HepG2 (cell line): Measurements from ENCODE around the gene RXFP1. TPM values are rescaled to one million over a fixed set of nuclear protein-coding genes. Genes with fewer than 3 reads are reported as not detected.

Experiments
- ATAC-seq: fragments of 200-7000 bp; cut with Tn5 transposase; 3 replicates; pipeline ENCODE4 v1.9.1; 2020; ENCODE audit warnings: mild to moderate bottlenecking, moderate library complexity
- BruUV-seq: library from RNA; stranded (reverse); fragments of 400-500 nt; replicated peaks from 2 replicates; lab custom pipeline; 2021; lab: Mats Ljungman, UMichigan
- CTCF ChIA-PET: fragments of 300-600 bp; formaldehyde crosslinking; extraction: SDS; loops from one replicate; lab custom pipeline; 2021; ENCODE audit warnings: low total read pairs, inconsistent platforms, low intra/inter-chr PET ratio; lab: Yijun Ruan, JAX
- POLR2A ChIA-PET: fragments of 350-600 bp; sonication (Branson Sonifier 250); formaldehyde crosslinking; loops from one replicate; lab custom pipeline; 2020; ENCODE audit warnings: antibody characterized with exemption, inconsistent platforms; lab: Yijun Ruan, JAX
- DNase-seq: peaks from one replicate; pipeline ENCODE4 v3.0.0-alpha.2; 2015; ENCODE audit warnings: low spot score
- FAIRE-seq: peaks from 3 replicates; lab custom pipeline; 2011; peaks lifted over from hg19 to GRCh38; lab: Jason Lieb, UNC
- H2AFZ ChIP-seq: one replicate; pipeline ENCODE4 v1.6.1; 2011; ENCODE audit warnings: low read length, inconsistent platforms
- H3K27ac ChIP-seq: fragments of 300-600 bp; 3 replicates; pipeline ENCODE4 v1.8.0; 2011; ENCODE audit warnings: mixed run types, mild to moderate bottlenecking, mixed read lengths, low read length, inconsistent platforms; ENCODE audit not compliant: insufficient read depth; ENCODE audit errors: extremely low read length
- H3K27me3 ChIP-seq, 2 experiments: fragments of 200-600 bp in 1 of 2; 2 replicates in 1 of 2; 3 replicates in 1 of 2; pipeline versions ENCODE4 v1.6.0 to v1.8.0; 2011; ENCODE audit warnings: low read length in 2 of 2, mild to moderate bottlenecking in 2 of 2, moderate library complexity in 2 of 2, inconsistent platforms in 1 of 2; ENCODE audit not compliant: insufficient read depth in 2 of 2, control insufficient read depth in 1 of 2
- H3K36me3 ChIP-seq, 2 experiments: fragments of 200-600 bp in 1 of 2; replicated peaks in 1 of 2; 2 replicates in 1 of 2; 3 replicates in 1 of 2; pipeline versions ENCODE4 v1.5.1 to v1.8.0; 2011; ENCODE audit warnings: low read length in 2 of 2, inconsistent platforms in 1 of 2; ENCODE audit not compliant: insufficient read depth in 2 of 2, control insufficient read depth in 1 of 2
- H3K4me1 ChIP-seq: 2 replicates; pipeline ENCODE4 v1.5.1; 2012; ENCODE audit warnings: low read length, inconsistent platforms; ENCODE audit not compliant: insufficient read depth
- H3K4me2 ChIP-seq: 2 replicates; pipeline ENCODE4 v1.6.0; 2011; ENCODE audit warnings: low read depth, low read length, inconsistent platforms
- H3K4me3 ChIP-seq, 3 experiments: fragments of 200-600 bp in 1 of 3; sonication (generic), shearing (Covaris generic) in 1 of 3; replicated peaks in 1 of 3; 2 replicates each; pipeline ENCODE4 v1.5.1; 2011 to 2016; ENCODE audit warnings: low read length in 3 of 3, inconsistent platforms in 2 of 3, low read depth in 2 of 3, mild to moderate bottlenecking in 2 of 3, control low read depth in 1 of 3, mixed read lengths in 1 of 3; ENCODE audit not compliant: insufficient read depth in 1 of 3
- H3K79me2 ChIP-seq: one replicate; pipeline ENCODE4 v1.6.1; 2011; ENCODE audit warnings: low read length, inconsistent platforms; ENCODE audit not compliant: insufficient read depth
- H3K9ac ChIP-seq: 2 replicates; pipeline ENCODE4 v1.6.0; 2011; ENCODE audit warnings: mild to moderate bottlenecking, low read depth, low read length, inconsistent platforms; ENCODE audit not compliant: insufficient read depth
- H3K9me3 ChIP-seq: 2 replicates; pipeline ENCODE4 v1.5.1; 2012; ENCODE audit warnings: mild to moderate bottlenecking, low read length
- H4K20me1 ChIP-seq: 2 replicates; pipeline ENCODE4 v1.6.0; 2011; ENCODE audit warnings: inconsistent platforms, mild to moderate bottlenecking, low read length, moderate library complexity; ENCODE audit not compliant: insufficient read depth
- ARHGAP35 ChIP-seq: sonication (generic); formaldehyde crosslinking; IDR thresholded peaks from 2 replicates; pipeline ENCODE4 v1.9.0; 2022; ENCODE audit warnings: mild to moderate bottlenecking, inconsistent platforms, moderate library complexity, missing genetic modification reagents, borderline replicate concordance
- LCORL ChIP-seq, 2 experiments: fragments of 450-650 bp in 1 of 2; sonication (generic) in 1 of 2; formaldehyde crosslinking in 1 of 2; IDR thresholded peaks; 2 replicates each; pipeline versions ENCODE4 v1.5.0 to v1.6.1; 2017 to 2020; ENCODE audit warnings: antibody characterized with exemption in 1 of 2, missing genetic modification reagents in 1 of 2
- MEIS2 ChIP-seq: sonication (generic); formaldehyde crosslinking; IDR thresholded peaks from 2 replicates; pipeline ENCODE4 v1.9.0; 2021; ENCODE audit warnings: mild to moderate bottlenecking, missing genetic modification reagents
- NONO ChIP-seq, 2 experiments: fragments of 450-650 bp in 1 of 2; sonication (generic) in 1 of 2; formaldehyde crosslinking in 1 of 2; IDR thresholded peaks in 1 of 2; conservative IDR thresholded peaks in 1 of 2; 2 replicates each; pipeline versions ENCODE4 v1.6.1 to v1.8.0; 2017 to 2022; ENCODE audit warnings: mild to moderate bottlenecking in 1 of 2, missing genetic modification reagents in 1 of 2, moderate library complexity in 1 of 2
- RAD51 ChIP-seq: fragments of 450-650 bp; IDR thresholded peaks from 2 replicates; pipeline ENCODE4 v1.6.1; 2016; ENCODE audit warnings: borderline replicate concordance
- SIN3A ChIP-seq: IDR thresholded peaks from 2 replicates; pipeline ENCODE4 v1.6.1; 2011; ENCODE audit warnings: low read depth, mild to moderate bottlenecking, control low read depth, low read length, borderline replicate concordance
- ZBTB8A ChIP-seq: sonication (generic); formaldehyde crosslinking; IDR thresholded peaks from 2 replicates; pipeline ENCODE4 v1.4.0; 2020; ENCODE audit warnings: mild to moderate bottlenecking, low read depth, missing genetic modification reagents, borderline replicate concordance
- ZFP36L2 ChIP-seq: sonication (generic); formaldehyde crosslinking; IDR thresholded peaks from 2 replicates; pipeline ENCODE4 v1.4.0; 2020; ENCODE audit warnings: missing genetic modification reagents
- ZMYM4 ChIP-seq: sonication (generic); formaldehyde crosslinking; IDR thresholded peaks from 2 replicates; pipeline ENCODE4 v1.8.1; 2023; ENCODE audit warnings: mild to moderate bottlenecking, missing genetic modification reagents
- ZNF3 ChIP-seq: IDR thresholded peaks from 2 replicates; pipeline ENCODE4 v1.7.0; 2017; ENCODE audit warnings: inconsistent platforms
- ZNF878 ChIP-seq: sonication (generic); formaldehyde crosslinking; IDR thresholded peaks from 2 replicates; pipeline ENCODE4 v1.8.1; 2023; ENCODE audit warnings: mild to moderate bottlenecking, missing genetic modification reagents, moderate library complexity
- WGBS: methylation state at CpG from one replicate; pipeline ENCODE4 v1.1.6; 2017; ENCODE audit warnings: low lambda C conversion rate; 5-methylcytosine and 5-hydroxymethylcytosine counted together
- in situ Hi-C: cut with HindIII; loops from 2 replicates; pipeline ENCODE4 v1.10.0; 2017; ENCODE audit warnings: low pct_unique_long_range_greater_than_20kb; ENCODE audit not compliant: extremely low pct_ligation_motif_present
- intact Hi-C: fragments of 100-400 bp; cut with micrococcal nuclease; formaldehyde crosslinking; loops from one replicate; pipeline ENCODE4 v1.10.0; 2022; ENCODE audit not compliant: unreplicated experiment
- polyA plus RNA-seq, 8 experiments: library from polyadenylated mRNA; depleted of rRNA in 3 of 8; stranded (reverse) in 7 of 8; unstranded in 1 of 8; fragments of >200 nt; fragmentation: Illumina TruSeq in 4 of 8; extraction: Trizol in 4 of 8; gene quantifications; 2 replicates each; pipeline versions ENCODE4 v1.2.1 to v1.2.3, GENCODE V29; 2011 to 2016; ENCODE audit warnings: low read depth in 4 of 8, missing spikeins in 1 of 8, mixed read lengths in 1 of 8; ENCODE audit not compliant: insufficient read depth in 1 of 8
- total RNA-seq, 5 experiments: library from RNA; depleted of rRNA; stranded (reverse); fragments of >200 nt; fragmentation: Illumina TruSeq; extraction: Trizol; gene quantifications; 2 replicates each; pipeline ENCODE4 v1.2.3, GENCODE V29; 2016; ENCODE audit warnings: low read depth in 1 of 5
- TF ChIP-seq, protein P1 (sequence below): sonication (generic); formaldehyde crosslinking; IDR thresholded peaks from 2 replicates; pipeline ENCODE4 v1.5.0; 2020; ENCODE audit warnings: mild to moderate bottlenecking, missing genetic modification reagents
- TF ChIP-seq, protein P2 (sequence below): sonication (generic); formaldehyde crosslinking; IDR thresholded peaks from 2 replicates; pipeline ENCODE4 v1.4.0; 2020; ENCODE audit warnings: mild to moderate bottlenecking, missing genetic modification reagents
- TF ChIP-seq, protein P3 (sequence below): sonication (generic); formaldehyde crosslinking; IDR thresholded peaks from 2 replicates; pipeline ENCODE4 v1.4.0; 2020; ENCODE audit warnings: missing genetic modification reagents
- TF ChIP-seq, protein P4 (sequence below): IDR thresholded peaks from 2 replicates; pipeline ENCODE4 v1.6.1; 2016; ENCODE audit warnings: mild to moderate bottlenecking
- TF ChIP-seq, protein P5 (sequence below): sonication (generic); formaldehyde crosslinking; IDR thresholded peaks from 2 replicates; pipeline ENCODE4 v1.8.1; 2023; ENCODE audit warnings: mild to moderate bottlenecking, inconsistent platforms, moderate library complexity, missing genetic modification reagents, borderline replicate concordance

The RXFP1 gene
- total and polyA plus RNA-seq, 2 of the 13 experiments (the other 11 are each of a cell fraction or from before 2014, with no cell fraction given): not detected

DNA sequence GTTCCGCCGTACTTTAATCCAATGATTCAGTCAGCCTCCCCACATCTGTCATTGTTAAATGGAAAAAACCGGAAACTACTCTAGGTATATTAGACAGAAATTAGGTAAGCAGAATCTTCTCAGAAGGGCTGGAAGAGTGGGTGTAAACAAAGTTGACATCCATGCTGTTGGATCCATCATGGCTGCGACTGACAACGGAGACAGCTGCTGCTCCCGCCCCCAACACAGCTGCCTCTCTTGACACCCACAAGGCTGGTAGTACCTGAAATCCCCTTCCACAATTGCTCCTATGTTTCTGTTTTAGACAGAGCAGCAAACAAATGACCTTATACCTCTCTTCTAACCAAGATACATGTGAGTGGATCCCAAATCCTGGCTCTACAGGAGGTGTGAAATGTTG, 66.6 kb downstream of the RXFP1 start (continued):
- TF ChIP-seq, protein P1, sequence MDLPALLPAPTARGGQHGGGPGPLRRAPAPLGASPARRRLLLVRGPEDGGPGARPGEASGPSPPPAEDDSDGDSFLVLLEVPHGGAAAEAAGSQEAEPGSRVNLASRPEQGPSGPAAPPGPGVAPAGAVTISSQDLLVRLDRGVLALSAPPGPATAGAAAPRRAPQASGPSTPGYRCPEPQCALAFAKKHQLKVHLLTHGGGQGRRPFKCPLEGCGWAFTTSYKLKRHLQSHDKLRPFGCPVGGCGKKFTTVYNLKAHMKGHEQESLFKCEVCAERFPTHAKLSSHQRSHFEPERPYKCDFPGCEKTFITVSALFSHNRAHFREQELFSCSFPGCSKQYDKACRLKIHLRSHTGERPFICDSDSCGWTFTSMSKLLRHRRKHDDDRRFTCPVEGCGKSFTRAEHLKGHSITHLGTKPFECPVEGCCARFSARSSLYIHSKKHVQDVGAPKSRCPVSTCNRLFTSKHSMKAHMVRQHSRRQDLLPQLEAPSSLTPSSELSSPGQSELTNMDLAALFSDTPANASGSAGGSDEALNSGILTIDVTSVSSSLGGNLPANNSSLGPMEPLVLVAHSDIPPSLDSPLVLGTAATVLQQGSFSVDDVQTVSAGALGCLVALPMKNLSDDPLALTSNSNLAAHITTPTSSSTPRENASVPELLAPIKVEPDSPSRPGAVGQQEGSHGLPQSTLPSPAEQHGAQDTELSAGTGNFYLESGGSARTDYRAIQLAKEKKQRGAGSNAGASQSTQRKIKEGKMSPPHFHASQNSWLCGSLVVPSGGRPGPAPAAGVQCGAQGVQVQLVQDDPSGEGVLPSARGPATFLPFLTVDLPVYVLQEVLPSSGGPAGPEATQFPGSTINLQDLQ (CRISPR knock-in tag): no peak
- TF ChIP-seq, protein P2, sequence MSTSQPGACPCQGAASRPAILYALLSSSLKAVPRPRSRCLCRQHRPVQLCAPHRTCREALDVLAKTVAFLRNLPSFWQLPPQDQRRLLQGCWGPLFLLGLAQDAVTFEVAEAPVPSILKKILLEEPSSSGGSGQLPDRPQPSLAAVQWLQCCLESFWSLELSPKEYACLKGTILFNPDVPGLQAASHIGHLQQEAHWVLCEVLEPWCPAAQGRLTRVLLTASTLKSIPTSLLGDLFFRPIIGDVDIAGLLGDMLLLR (CRISPR knock-in tag): no peak
- TF ChIP-seq ARHGAP35 (CRISPR knock-in tag): no peak

DNA sequence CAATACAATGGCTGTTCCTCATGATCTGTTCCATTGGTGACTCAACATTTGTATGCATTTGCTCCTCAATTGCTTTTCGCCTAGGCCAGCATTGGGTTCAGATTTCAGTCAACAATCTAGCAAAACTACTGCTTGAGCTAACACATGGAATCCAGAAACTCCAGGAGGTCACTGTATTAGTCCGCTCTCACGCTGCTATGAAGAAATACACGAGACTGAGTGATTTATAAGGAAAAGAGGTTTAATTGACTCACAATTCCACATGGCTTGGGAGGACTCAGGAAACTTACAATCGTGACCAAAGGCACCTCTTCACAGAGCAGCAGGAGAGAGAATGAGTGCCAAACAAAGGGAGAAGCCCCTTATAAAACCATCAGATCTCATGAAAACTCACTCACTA, 67.1 kb downstream of the RXFP1 start:
- H3K4me2 ChIP-seq: no peak overlapping the region
- no peaks in the 10 kb centered on the region for H3K79me2 ChIP-seq
- in situ Hi-C loops: no loop called here
- no peaks in the 10 kb centered on the region for H3K27me3 ChIP-seq
- no peak for FAIRE-seq
- no peak overlapping the region for H3K9ac ChIP-seq
- CTCF ChIA-PET: no interaction called here
- BruUV-seq: no TSS peak
- POLR2A ChIA-PET: no interaction called here
- H2AFZ ChIP-seq: no peak overlapping the region
- no peaks in the 10 kb centered on the region for H3K36me3 ChIP-seq
- no peaks in the 10 kb centered on the region for H4K20me1 ChIP-seq
- no peak for DNase-seq
- no peak for ATAC-seq
- H3K9me3 ChIP-seq: no peaks in the 10 kb centered on the region
- H3K27ac ChIP-seq: no peak overlapping the region
- no peaks in the 10 kb centered on the region for H3K4me1 ChIP-seq
- 9% methylated on average over 5 of the region's 5 CpGs for WGBS
- H3K4me3 ChIP-seq: no peak overlapping the region
- intact Hi-C loops: no loop called here
- TF ChIP-seq ZMYM4 (CRISPR knock-in tag) (no peak), RAD51 (no peak), SIN3A (no peak), ZNF878 (no peak), LCORL (IDR thresholded peaks at IDR 0.05) (no peak), LCORL (CRISPR knock-in tag; IDR thresholded peaks at IDR 0.05) (no peak), ZNF3 (CRISPR knock-in tag) (no peak), MEIS2 (CRISPR knock-in tag) (no peak), NONO (IDR thresholded peaks at IDR 0.05) (no peak), NONO (CRISPR knock-in tag; conservative IDR thresholded peaks at IDR 0.05) (no peak), ZFP36L2 (no peak), ZBTB8A (CRISPR knock-in tag) (no peak)
- TF ChIP-seq, protein P3, sequence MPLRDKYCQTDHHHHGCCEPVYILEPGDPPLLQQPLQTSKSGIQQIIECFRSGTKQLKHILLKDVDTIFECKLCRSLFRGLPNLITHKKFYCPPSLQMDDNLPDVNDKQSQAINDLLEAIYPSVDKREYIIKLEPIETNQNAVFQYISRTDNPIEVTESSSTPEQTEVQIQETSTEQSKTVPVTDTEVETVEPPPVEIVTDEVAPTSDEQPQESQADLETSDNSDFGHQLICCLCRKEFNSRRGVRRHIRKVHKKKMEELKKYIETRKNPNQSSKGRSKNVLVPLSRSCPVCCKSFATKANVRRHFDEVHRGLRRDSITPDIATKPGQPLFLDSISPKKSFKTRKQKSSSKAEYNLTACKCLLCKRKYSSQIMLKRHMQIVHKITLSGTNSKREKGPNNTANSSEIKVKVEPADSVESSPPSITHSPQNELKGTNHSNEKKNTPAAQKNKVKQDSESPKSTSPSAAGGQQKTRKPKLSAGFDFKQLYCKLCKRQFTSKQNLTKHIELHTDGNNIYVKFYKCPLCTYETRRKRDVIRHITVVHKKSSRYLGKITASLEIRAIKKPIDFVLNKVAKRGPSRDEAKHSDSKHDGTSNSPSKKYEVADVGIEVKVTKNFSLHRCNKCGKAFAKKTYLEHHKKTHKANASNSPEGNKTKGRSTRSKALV (CRISPR knock-in tag): no peak
- TF ChIP-seq, protein P4, sequence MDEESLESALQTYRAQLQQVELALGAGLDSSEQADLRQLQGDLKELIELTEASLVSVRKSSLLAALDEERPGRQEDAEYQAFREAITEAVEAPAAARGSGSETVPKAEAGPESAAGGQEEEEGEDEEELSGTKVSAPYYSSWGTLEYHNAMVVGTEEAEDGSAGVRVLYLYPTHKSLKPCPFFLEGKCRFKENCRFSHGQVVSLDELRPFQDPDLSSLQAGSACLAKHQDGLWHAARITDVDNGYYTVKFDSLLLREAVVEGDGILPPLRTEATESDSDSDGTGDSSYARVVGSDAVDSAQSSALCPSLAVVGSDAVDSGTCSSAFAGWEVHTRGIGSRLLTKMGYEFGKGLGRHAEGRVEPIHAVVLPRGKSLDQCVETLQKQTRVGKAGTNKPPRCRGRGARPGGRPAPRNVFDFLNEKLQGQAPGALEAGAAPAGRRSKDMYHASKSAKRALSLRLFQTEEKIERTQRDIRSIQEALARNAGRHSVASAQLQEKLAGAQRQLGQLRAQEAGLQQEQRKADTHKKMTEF: no peak
- TF ChIP-seq, protein P5, sequence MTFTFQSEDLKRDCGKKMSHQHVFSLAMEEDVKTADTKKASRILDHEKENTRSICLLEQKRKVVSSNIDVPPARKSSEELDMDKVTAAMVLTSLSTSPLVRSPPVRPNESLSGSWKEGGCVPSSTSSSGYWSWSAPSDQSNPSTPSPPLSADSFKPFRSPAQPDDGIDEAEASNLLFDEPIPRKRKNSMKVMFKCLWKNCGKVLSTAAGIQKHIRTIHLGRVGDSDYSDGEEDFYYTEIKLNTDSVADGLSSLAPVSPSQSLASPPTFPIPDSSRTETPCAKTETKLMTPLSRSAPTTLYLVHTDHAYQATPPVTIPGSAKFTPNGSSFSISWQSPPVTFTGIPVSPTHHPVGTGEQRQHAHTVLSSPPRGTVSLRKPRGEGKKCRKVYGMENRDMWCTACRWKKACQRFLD (CRISPR knock-in tag): no peak
